Heart left ventricle (tissue), 16 donors: Measurements from ENCODE around the gene CGB5. TPM values are rescaled to one million over a fixed set of nuclear protein-coding genes. Genes with fewer than 3 reads are reported as not detected.
A peak's percentile ranks its signal among the peaks of the same experiment; 100 is the strongest.

Experiments
- ATAC-seq, 4 donors: fragments of 200-7000 bp; cut with Tn5 transposase; one replicate each; pipeline ENCODE4 v1.9.1; 2020 to 2022; ENCODE audit warnings: moderate library complexity in 4 of 4, mild to moderate bottlenecking in 3 of 4, moderate number of reproducible peaks in 1 of 4
- DNase-seq, 5 donors: peaks; one replicate each; pipeline ENCODE4 v3.0.0-alpha.2; 2020
- H3K27ac ChIP-seq, 12 donors: fragments of 200-600 bp; sonication (generic) in 4 of 12; one replicate each; pipeline versions ENCODE4 v1.5.0 to v1.8.0; 2016 to 2022; ENCODE audit warnings: mild to moderate bottlenecking in 2 of 12
- H3K27me3 ChIP-seq, 9 donors: fragments of 200-600 bp; sonication (generic) in 2 of 9; one replicate each; pipeline versions ENCODE4 v1.5.1 to v1.8.0; 2016 to 2022; ENCODE audit warnings: mild to moderate bottlenecking in 3 of 9
- H3K36me3 ChIP-seq, 9 donors: fragments of 200-600 bp; sonication (generic) in 2 of 9; one replicate each; pipeline versions ENCODE4 v1.5.0 to v1.8.0; 2018 to 2022; ENCODE audit warnings: mild to moderate bottlenecking in 2 of 9
- H3K4me1 ChIP-seq, 12 donors: fragments of 200-600 bp; sonication (generic) in 4 of 12; one replicate each; pipeline versions ENCODE4 v1.5.0 to v1.8.0; 2016 to 2022; ENCODE audit warnings: mild to moderate bottlenecking in 3 of 12
- H3K4me3 ChIP-seq, 12 donors: fragments of 200-600 bp; sonication (generic) in 4 of 12; one replicate each; pipeline versions ENCODE4 v1.5.0 to v1.8.0; 2017 to 2022; ENCODE audit warnings: mild to moderate bottlenecking in 9 of 12, moderate library complexity in 4 of 12
- H3K9me3 ChIP-seq, 12 donors: fragments of 200-600 bp; sonication (generic) in 4 of 12; one replicate each; pipeline versions ENCODE4 v1.5.0 to v1.8.0; 2016 to 2022; ENCODE audit warnings: mild to moderate bottlenecking in 1 of 12
- CTCF ChIP-seq, 12 donors: fragments of 200-600 bp; sonication (generic) in 4 of 12; IDR thresholded peaks; one replicate each; pipeline versions ENCODE4 v1.5.0 to v1.8.0; 2018 to 2022; ENCODE audit warnings: antibody characterized with exemption in 12 of 12, mild to moderate bottlenecking in 5 of 12
- POLR2A ChIP-seq, 2 donors: fragments of 450-650 bp; IDR thresholded peaks; one replicate each; pipeline ENCODE4 v1.6.1; 2017; ENCODE audit warnings: antibody characterized with exemption in 2 of 2, mild to moderate bottlenecking in 2 of 2, moderate library complexity in 2 of 2
- WGBS, 4 donors: extraction: QIAGEN DNeasy Blood & Tissue Kit in 2 of 4; methylation state at CpG; one replicate each; pipeline versions ENCODE4 v1.1.5 to v1.1.7; 2013 to 2018; 5-methylcytosine and 5-hydroxymethylcytosine counted together
- intact Hi-C, 10 donors: fragments of 100-400 bp; cut with DNase I; formaldehyde crosslinking; loops; one replicate each; pipeline versions ENCODE4 v1.11.1 to v1.14.2; 2022
- polyA plus RNA-seq, 2 donors: library from polyadenylated mRNA; stranded (reverse); fragments of 200-250 nt; gene quantifications; one replicate each; pipeline ENCODE4 v1.2.3, GENCODE V29; 2013
- total RNA-seq, 9 donors: library from RNA; depleted of rRNA in 2 of 9; stranded (reverse); fragments of >200 nt in 2 of 9; fragmentation: NEBNext Ultra II Directional in 3 of 9; extraction: Animal tissue kit (Norgen Biotek cat#: 25700) in 3 of 9; gene quantifications; one replicate each; pipeline versions ENCODE4 v1.1.0 to v1.2.4, GENCODE V29; 2016 to 2023
- donor health status: ischemic (EF 13 %, LVEDD 7.1; RV severe dilation, severe dysfunction).
- donor health status: healthy with polysubstance abuse.
- donor health status: DM: no; HTN: yes; CAD: no.
- donor health status: DM: no; HTN: no; CAD: no.
- donor health status: ischemic (EF 25% LVEDD 6.9; RV normal size, moderate dysfunction).
- donor health status: ischemic (EF 25% LVEDD 5.7; RV mildly dilated, moderate dysfunction).
- donor health status: healthy.
- donor health status: DM: yes; HTN: yes; CAD: no.
- donor health status: ischemic (EF 35%, LVEDD 5.7; RV mildly dilated, moderate dysfunction).
- donor health status: nonischemic (EF 11% LVEDD 7.7; RV severe dilation, severe dysfunction).
- donor health status: DM: yes; HTN: yes; CAD: no.
- donor health status: PGD.
- donor health status: ischemic (EF 29% LVEDD 5.4; RV normal size, mild dysfunction).
- donor health status: nonischemic (EF 23%, LVEDD 6.1; RV moderate dilation, normal function).

Gene CGB5
- total and polyA plus RNA-seq, 11 donors, result not detected

- 94 to 100% (median 98%) methylated on average over 15 of the region's 15 CpGs for WGBS, 4 donors
- Histone ChIP-seq H3K27ac (no peak overlapping the region), H3K4me1 (peaks cover 0 to 3% (median 0%) of the 10 kb centered on the region in 12 donors), H3K4me3 (no peak overlapping the region), H3K27me3 (no peaks in the 10 kb centered on the region), H3K36me3 (peaks cover 0 to 73% (median 54%) of the 10 kb centered on the region in 9 donors), H3K9me3 (no peaks in the 10 kb centered on the region)
- ATAC-seq (no peak), DNase-seq (peak in 1 of 5 donors; percentile 8)
- intact Hi-C loops, result no loop called here
- no peak for TF ChIP-seq POLR2A (IDR thresholded peaks at IDR 0.05)
- no peak for TF ChIP-seq CTCF (IDR thresholded peaks at IDR 0.05)
These were observed 39.5 kb upstream of the CGB5 start for GRCh38 chr19:49004133-49004532.

- no peak overlapping the region for H3K4me3 ChIP-seq
These were observed 38.6 kb upstream of the CGB5 start for GRCh38 chr19:49004964-49005614.

GRCh38 chr19:49006905-49007304 is 36.7 kb upstream of the CGB5 start:
- TF ChIP-seq POLR2A (IDR thresholded peaks at IDR 0.05), result no peak
- no peak for TF ChIP-seq CTCF (IDR thresholded peaks at IDR 0.05)
- Histone ChIP-seq H3K27ac (no peak overlapping the region), H3K4me3 (no peak overlapping the region), H3K9me3 (no peaks in the 10 kb centered on the region), H3K36me3 (peaks cover 0 to 93% (median 77%) of the 10 kb centered on the region in 9 donors), H3K4me1 (no peaks in the 10 kb centered on the region), H3K27me3 (no peaks in the 10 kb centered on the region)
- 95 to 98% (median 97%) methylated on average over 20 to 22 of the region's 22 CpGs for WGBS, 4 donors
- no peak for ATAC-seq
- intact Hi-C loops, result no loop called here
- DNase-seq, result no peak

More at GRCh38 chr19:49004964-49005614, 38.6 kb upstream of the CGB5 start:
- Histone ChIP-seq H3K9me3 (no peaks in the 10 kb centered on the region), H3K4me1 (no peaks in the 10 kb centered on the region), H3K27ac (no peak overlapping the region), H3K36me3 (peaks cover 0 to 81% (median 63%) of the 10 kb centered on the region in 9 donors), H3K27me3 (no peaks in the 10 kb centered on the region)
- TF ChIP-seq POLR2A (IDR thresholded peaks at IDR 0.05), result no peak
- DNase-seq (peak in 1 of 5 donors; percentile 1), ATAC-seq (no peak)
- intact Hi-C loops, result no loop called here
- 95 to 99% (median 96%) methylated on average over 7 of the region's 7 CpGs for WGBS, 4 donors

GRCh38 chr19:49009828-49010227 is 33.8 kb upstream of the CGB5 start:
- peaks cover 0 to 88% (median 72%) of the 10 kb centered on the region in 9 donors for H3K36me3 ChIP-seq
- intact Hi-C loops, result no loop called here
- ATAC-seq, result no peak

More at GRCh38 chr19:49009828-49010227, 33.8 kb upstream of the CGB5 start:
- 93 to 97% (median 95%) methylated on average over 13 to 18 of the region's 18 CpGs for WGBS, 4 donors
- Histone ChIP-seq H3K27ac (no peak overlapping the region), H3K9me3 (no peaks in the 10 kb centered on the region), H3K27me3 (no peaks in the 10 kb centered on the region), H3K4me3 (no peak overlapping the region), H3K4me1 (no peaks in the 10 kb centered on the region)
- TF ChIP-seq POLR2A (IDR thresholded peaks at IDR 0.05) (no peak), CTCF (IDR thresholded peaks at IDR 0.05) (no peak)
- no peak for DNase-seq
